ENCODE results near the gene IRAK1. TPM values are rescaled to one million over a fixed set of nuclear protein-coding genes. Genes with fewer than 3 reads are reported as not detected.

IRAK1 gene
- polyA plus RNA-seq, 10 donors = 32.5 to 61.0 (median 46.7) TPM

DNA sequence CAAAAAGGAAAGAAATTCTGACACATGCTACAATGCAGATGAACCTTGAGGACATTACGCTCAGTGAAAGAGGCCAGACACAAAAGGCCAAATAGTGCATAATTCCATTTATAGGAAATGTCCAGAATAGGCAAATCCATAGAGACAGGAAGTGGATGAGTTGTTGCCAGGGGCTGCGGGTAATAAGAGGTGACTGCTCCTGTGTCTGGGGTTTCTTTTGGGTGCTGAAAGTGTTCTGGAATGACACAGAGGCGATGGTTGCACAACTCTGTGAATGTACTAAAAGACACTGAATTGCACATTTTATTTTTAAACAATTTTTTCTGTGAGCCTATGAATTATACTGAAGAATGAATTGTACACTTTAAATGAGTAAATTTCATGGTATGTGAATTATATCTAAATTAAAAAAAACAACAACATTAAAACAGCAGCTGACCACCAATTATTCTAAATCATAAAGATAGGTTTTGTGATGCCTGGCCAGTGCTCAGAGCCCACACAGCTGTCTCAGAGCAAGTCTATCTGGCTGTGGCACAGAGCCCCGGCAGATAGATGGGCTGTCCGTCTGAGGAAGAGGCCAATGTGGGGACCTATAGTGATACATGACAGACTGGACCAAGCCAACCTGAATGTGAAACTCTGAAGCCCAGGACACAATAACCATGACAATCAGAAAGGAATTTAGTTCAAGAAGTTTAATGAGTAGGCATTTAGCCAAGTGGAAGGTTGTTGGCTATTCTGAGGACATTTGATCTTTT, 23.5 kb upstream of the IRAK1 start:
- no peak for DNase-seq

GRCh38 chrX:154040863-154041262, 21.2 kb upstream of the IRAK1 start:
- DNase-seq = no peak

DNA sequence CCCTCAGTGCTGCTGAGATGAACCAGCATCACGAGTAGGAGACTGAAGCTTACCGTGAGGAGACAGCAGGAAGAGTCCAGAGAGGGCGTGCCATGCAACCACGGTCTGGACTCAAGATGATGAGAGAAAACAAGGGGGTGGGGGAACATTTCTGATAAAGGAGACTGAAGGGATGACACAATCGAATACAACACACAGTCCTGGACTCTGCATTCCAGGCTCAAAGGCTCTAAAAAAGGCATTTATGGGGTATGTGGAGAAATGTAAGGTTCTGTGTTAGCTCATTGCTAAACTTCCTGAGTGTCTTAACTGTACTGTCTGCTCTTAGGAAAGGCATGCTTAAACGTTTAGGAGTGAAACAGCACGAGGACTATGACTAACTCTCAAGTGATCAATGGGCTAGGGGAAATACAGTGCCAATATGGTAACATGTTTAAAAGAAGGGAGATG, 20.6 kb upstream of the IRAK1 start:
- DNase-seq = peak in 1 of 3 donors; percentile 28

- no peak for DNase-seq
These were observed 19.9 kb upstream of the IRAK1 start for GRCh38 chrX:154039577-154039976.

GRCh38 chrX:154038656-154039055, 19.0 kb upstream of the IRAK1 start:
- DNase-seq = no peak

- no peak for DNase-seq
These were observed 18.1 kb upstream of the IRAK1 start for GRCh38 chrX:154037754-154038153.

DNA sequence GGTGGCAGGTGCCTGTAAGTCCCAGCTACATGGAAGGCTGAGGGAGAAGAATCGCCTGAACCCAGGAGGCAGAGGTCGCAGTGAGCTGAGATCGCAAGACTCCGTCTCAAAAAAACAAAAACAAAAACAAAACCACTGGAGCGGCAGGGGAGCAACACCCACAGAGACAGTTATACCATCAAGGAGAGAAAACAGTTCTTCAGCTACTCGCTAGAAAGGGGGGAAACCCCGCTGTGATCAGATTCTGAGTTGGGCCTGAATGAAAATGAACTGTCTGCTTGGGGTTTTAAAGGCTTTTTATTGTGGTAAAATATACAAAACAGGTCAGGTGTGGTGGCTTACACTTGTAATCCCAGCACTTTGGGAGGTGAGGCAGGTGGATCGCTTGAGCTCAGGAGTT, 16.8 kb upstream of the IRAK1 start:
- no peak for DNase-seq

GRCh38 chrX:154033848-154034247, 14.1 kb upstream of the IRAK1 start:
- no peak for DNase-seq

DNA sequence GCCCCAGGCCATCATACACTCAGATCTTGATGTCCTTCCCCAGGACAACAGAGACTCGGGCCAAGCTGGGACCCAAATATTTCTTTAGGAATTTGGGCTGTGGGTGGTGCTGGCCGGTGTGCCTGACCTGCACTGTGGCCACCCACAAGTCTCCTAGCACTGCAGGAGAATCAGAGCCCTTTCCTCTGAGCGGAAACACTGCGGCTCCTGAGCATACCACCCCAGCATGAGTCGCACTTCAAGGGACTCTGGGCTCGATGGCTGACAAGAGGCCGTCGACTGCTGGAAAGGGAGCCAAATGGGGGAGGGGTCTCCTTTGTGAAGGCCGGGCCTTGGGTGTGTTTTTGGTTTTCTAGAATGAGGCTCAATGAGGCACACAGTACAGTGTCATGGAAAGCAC, 13.0 kb upstream of the IRAK1 start:
- no peak for DNase-seq

GRCh38 chrX:154032160-154032559, 12.5 kb upstream of the IRAK1 start:
- no peak for DNase-seq

DNA sequence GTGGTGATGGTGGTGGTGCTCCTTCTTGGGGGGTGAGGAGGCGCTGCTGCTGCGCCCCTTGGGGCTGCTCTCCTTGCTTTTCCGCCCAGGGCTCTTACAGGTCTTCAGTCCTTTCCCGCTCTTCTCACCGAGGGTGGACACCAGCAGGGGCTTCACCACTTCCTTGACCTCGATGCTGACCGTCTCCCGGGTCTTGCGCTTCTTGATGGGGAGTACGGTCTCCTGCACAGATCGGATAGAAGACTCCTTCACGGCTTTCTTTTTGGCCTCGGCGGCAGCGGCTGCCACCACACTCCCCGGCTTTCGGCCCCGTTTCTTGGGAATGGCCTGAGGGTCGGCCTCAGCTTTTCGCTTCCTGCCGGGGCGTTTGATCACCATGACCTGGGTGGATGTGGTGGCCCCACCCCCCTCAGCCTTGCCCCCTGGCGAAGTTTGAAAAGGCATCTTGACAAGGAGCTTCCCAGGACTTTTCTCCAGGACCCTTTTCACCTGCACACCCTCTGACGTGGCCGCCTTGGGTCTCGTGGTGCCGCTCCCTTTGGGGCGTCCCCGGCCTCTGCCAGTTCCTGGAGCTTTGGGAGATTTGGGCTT, 11.1 kb upstream of the IRAK1 start:
- no peak for DNase-seq

DNA sequence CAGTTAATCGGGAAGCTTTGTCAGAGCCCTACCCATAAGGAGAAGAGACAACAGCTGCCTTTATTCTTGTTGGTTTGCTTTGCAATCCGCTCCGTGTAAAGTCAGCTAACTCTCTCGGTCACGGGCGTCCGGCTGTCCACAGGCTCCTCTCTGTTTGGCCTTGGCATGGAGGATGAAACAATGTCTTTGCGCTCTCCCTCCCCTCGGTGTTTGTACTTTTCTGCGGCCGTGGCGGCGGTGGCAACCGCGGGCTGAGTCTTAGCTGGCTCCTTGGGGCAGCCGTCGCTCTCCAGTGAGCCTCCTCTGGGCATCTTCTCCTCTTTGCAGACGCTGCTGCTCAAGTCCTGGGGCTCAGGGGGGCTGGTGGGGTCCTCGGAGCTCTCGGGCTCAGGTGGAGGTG, 10.6 kb upstream of the IRAK1 start:
- DNase-seq = no peak

DNA sequence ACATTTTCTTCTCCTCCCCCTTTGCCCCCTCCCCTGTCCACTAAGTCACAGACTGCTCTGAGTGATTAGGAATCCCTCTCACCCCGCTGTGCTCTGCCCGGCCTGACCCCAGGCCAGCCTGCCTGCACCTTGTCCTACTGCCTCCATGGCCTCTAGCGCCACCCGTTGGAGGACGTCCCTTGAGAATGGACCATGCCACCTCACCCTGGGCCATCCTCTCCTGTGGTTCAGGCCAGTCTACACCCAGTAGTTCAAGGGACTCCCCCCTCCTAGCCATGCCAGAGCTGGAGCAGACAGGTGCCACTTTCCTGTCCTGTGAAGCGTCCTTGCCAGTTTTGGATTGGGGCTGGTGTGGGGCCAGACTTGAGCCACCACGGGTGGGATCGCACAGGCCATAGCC, 9.7 kb upstream of the IRAK1 start:
- DNase-seq = no peak

DNA sequence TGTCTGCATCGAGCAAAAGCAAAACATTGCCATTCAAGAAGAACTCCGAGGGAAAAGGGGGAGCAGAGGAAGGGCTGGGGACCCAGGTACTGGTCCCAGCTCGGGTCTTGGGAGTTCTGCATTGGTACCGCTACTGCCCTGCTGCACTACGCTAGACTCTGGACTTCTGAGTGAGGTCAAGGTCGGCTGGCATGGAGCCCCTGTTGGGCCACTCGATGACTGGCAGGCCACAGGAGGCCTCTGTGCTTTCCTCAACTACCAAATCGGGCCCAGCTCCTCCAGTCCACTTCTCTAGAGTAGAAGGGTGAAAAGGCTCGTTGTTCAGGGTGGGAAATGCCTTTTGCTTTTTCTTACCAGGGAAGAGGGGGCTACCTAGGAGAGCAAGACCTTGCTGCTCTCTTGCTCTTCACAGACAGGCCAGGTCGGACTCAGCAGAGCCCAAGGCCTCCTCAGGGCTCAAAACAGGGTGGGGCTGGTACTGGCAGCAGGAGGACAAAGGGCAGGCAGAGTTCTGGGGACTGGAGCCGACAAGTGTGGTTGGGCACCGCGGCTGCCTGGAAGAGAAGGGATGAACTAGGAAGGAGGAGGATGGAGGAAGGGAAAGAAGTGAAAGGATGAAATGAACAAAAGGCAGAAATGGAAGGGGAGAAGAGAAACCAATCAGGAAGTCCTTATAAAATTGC, 8.9 kb upstream of the IRAK1 start:
- DNase-seq = no peak

GRCh38 chrX:154027986-154028385, 8.3 kb upstream of the IRAK1 start:
- no peak for DNase-seq

- DNase-seq = no peak
These were observed 7.3 kb upstream of the IRAK1 start for GRCh38 chrX:154027022-154027402.

GRCh38 chrX:154026136-154027021, 6.7 kb upstream of the IRAK1 start:
- no peak for DNase-seq

GRCh38 chrX:154025230-154025629, 5.5 kb upstream of the IRAK1 start:
- no peak for DNase-seq

DNA sequence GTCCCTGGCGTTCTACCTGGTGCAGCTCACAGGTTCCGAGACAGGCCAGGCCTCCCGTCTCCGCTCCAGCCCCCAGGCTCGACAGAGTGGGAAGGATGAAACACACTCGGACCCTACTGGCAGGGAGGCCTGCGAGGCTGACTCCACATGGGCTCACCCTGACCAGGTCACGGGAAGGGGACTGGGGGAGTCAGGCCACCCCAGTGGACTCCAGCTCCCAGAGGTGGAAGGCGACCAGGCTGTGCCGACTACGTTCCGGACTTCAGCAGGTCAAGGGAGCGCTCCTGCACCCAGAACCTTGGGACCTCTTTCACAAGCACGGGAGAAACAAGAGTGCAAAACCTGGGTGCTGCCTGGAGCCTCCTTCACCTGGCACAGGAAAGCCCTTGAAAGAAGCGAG, 4.6 kb upstream of the IRAK1 start:
- no peak for DNase-seq

DNA sequence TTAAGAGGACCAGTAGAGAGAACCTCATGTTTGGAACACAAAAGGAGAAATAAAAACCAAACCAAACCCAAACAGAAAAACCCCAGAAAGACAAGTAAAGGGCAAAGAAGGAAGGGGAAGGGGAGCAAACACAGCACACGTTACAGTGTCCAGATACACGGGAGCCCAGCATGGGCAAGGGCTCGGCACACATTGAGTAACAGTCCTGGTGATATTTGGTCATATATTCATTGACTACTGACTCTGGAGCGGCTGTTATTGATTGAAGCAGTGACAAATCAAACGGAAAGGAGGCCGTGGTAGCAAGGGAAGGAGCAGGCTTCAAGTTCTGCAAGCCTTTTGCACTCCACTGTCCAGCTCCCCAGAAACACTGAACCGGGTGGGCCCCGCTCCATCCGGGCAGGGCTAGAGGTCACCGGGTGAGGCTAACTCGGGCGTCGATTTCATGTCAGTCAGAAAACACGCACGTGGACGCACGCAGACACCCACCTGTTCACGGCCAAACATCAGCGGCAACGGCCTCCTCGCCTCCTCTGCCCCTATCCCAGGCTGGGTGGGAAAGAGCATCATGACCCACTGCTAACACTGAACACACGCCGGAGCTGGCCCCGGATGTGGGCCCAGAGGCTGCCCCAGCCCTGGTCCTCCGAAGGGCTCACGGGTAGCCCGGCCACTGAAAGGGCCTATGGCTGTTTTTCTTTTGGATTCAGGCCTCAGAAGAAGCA, 3.7 kb upstream of the IRAK1 start:
- DNase-seq = no peak

DNA sequence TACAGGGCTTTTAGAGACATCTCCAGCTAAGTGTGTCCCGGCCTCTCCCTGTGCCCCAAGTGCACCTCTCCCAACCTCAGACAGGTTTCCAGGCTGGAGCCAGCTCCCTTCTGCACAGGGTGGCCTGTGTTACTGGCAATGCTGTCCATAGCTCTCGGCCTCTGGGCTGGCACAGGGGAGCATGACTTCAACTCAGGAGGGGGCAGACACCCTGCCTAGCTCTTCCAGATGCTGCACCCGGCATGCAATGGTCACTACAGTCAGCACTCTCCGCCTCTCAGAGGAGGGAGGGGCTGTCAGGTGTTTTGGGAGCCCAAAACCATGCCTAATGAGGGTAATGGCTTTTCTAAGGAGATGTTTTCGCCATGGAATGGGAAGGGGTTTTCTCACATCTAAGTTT, 2.4 kb upstream of the IRAK1 start:
- DNase-seq = no peak
